HepG2 (cell line): ENCODE data around the gene XPO5. TPM values are rescaled to one million over a fixed set of nuclear protein-coding genes. Genes with fewer than 3 reads are reported as not detected.

ENCODE experiments used
- ARHGAP35 ChIP-seq: sonication (generic); formaldehyde crosslinking; IDR thresholded peaks from 2 replicates; pipeline ENCODE4 v1.9.0; 2022; ENCODE audit warnings: mild to moderate bottlenecking, inconsistent platforms, moderate library complexity, missing genetic modification reagents, borderline replicate concordance
- ATF7-NPFF ChIP-seq: sonication (generic); formaldehyde crosslinking; IDR thresholded peaks from 2 replicates; pipeline ENCODE4 v1.8.1; 2023; ENCODE audit warnings: mild to moderate bottlenecking, low read depth, missing genetic modification reagents, moderate library complexity
- BCLAF1 ChIP-seq: fragments of 450-650 bp; IDR thresholded peaks from 2 replicates; pipeline ENCODE4 v1.6.1; 2017; ENCODE audit warnings: mild to moderate bottlenecking
- CERS6 ChIP-seq: sonication (generic); formaldehyde crosslinking; IDR thresholded peaks from 2 replicates; pipeline ENCODE4 v1.5.0; 2020; ENCODE audit warnings: missing genetic modification reagents
- ELF4 ChIP-seq: sonication (generic); formaldehyde crosslinking; IDR thresholded peaks from 2 replicates; pipeline ENCODE4 v1.5.0; 2020; ENCODE audit warnings: missing genetic modification reagents, mild to moderate bottlenecking, moderate library complexity, borderline replicate concordance
- HDAC6 ChIP-seq: fragments of 200-600 bp; sonication (generic); IDR thresholded peaks from 2 replicates; pipeline ENCODE4 v1.7.0; 2017; ENCODE audit warnings: mild to moderate bottlenecking, antibody characterized with exemption, low read length, low read depth
- HES4 ChIP-seq: sonication (generic); formaldehyde crosslinking; IDR thresholded peaks from 2 replicates; pipeline ENCODE4 v1.9.0; 2021; ENCODE audit warnings: mild to moderate bottlenecking, missing genetic modification reagents, borderline replicate concordance
- HNF1B ChIP-seq: sonication (generic); formaldehyde crosslinking; IDR thresholded peaks from 2 replicates; pipeline ENCODE4 v1.5.1; 2020; ENCODE audit warnings: mild to moderate bottlenecking, moderate library complexity, missing genetic modification reagents
- HNRNPH1 ChIP-seq: fragments of 200-400 bp; formaldehyde crosslinking; optimal IDR thresholded peaks from 2 replicates; pipeline ENCODE3; 2017; ENCODE audit warnings: mild to moderate bottlenecking, low read depth, low read length
- JUND ChIP-seq: sonication (generic); formaldehyde crosslinking; IDR thresholded peaks from 2 replicates; pipeline ENCODE4 v1.8.0; 2022; ENCODE audit warnings: mild to moderate bottlenecking, missing genetic modification reagents
- KDM6A ChIP-seq: IDR thresholded peaks from 2 replicates; pipeline ENCODE4 v1.6.1; 2016; ENCODE audit warnings: low read depth
- NFIC ChIP-seq: IDR thresholded peaks from 2 replicates; pipeline ENCODE4 v1.6.1; 2012; ENCODE audit warnings: mild to moderate bottlenecking, low read length, inconsistent platforms
- NFRKB ChIP-seq: fragments of 450-650 bp; IDR thresholded peaks from 2 replicates; pipeline ENCODE4 v1.6.1; 2017
- PHB2 ChIP-seq: fragments of 450-650 bp; IDR thresholded peaks from 2 replicates; pipeline ENCODE4 v1.6.1; 2018; ENCODE audit not compliant: partially characterized antibody
- POLR2AphosphoS5 ChIP-seq: IDR thresholded peaks from 2 replicates; pipeline ENCODE4 v1.6.1; 2012; ENCODE audit warnings: low read depth, low read length
- RXRA ChIP-seq: sonication (generic); formaldehyde crosslinking; IDR thresholded peaks from 2 replicates; pipeline ENCODE4 v1.5.1; 2020; ENCODE audit warnings: missing genetic modification reagents
- STAT5B ChIP-seq: sonication (generic); formaldehyde crosslinking; IDR thresholded peaks from 2 replicates; pipeline ENCODE4 v1.4.0; 2020; ENCODE audit warnings: missing genetic modification reagents
- TBX3 ChIP-seq: fragments of 450-650 bp; IDR thresholded peaks from 2 replicates; pipeline ENCODE4 v1.6.1; 2017; ENCODE audit warnings: antibody characterized with exemption, mild to moderate bottlenecking, inconsistent platforms, borderline replicate concordance
- USF2 ChIP-seq, 2 experiments: sonication (generic) in 1 of 2; formaldehyde crosslinking in 1 of 2; IDR thresholded peaks; 2 replicates each; pipeline versions ENCODE4 v1.5.1 to v1.6.1; 2011 to 2020; ENCODE audit warnings: borderline replicate concordance in 1 of 2, low read depth in 1 of 2, low read length in 1 of 2, mild to moderate bottlenecking in 1 of 2, missing genetic modification reagents in 1 of 2, moderate library complexity in 1 of 2
- ZNF484 ChIP-seq: sonication (generic); formaldehyde crosslinking; IDR thresholded peaks from 2 replicates; pipeline ENCODE4 v1.5.1; 2020; ENCODE audit warnings: mild to moderate bottlenecking, low read depth, missing genetic modification reagents, borderline replicate concordance
- ZNF549 ChIP-seq: sonication (generic); formaldehyde crosslinking; IDR thresholded peaks from 2 replicates; pipeline ENCODE4 v1.5.0; 2020; ENCODE audit warnings: missing genetic modification reagents
- ZNF589 ChIP-seq: sonication (generic); formaldehyde crosslinking; conservative IDR thresholded peaks from 2 replicates; pipeline ENCODE4 v1.8.0; 2022; ENCODE audit warnings: mild to moderate bottlenecking, moderate library complexity, missing genetic modification reagents
- ZNF776 ChIP-seq: sonication (generic); formaldehyde crosslinking; IDR thresholded peaks from 2 replicates; pipeline ENCODE4 v1.4.0; 2020; ENCODE audit warnings: mild to moderate bottlenecking, missing genetic modification reagents
- ZNF790 ChIP-seq: sonication (generic); formaldehyde crosslinking; IDR thresholded peaks from 2 replicates; pipeline ENCODE4 v1.8.0; 2022; ENCODE audit warnings: missing genetic modification reagents, mild to moderate bottlenecking, borderline replicate concordance
- ZSCAN30 ChIP-seq: sonication (generic); formaldehyde crosslinking; IDR thresholded peaks from 2 replicates; pipeline ENCODE4 v1.5.0; 2020; ENCODE audit warnings: mild to moderate bottlenecking, missing genetic modification reagents
- polyA plus RNA-seq, 8 experiments: library from polyadenylated mRNA; depleted of rRNA in 3 of 8; stranded (reverse) in 7 of 8; unstranded in 1 of 8; fragments of >200 nt; fragmentation: Illumina TruSeq in 4 of 8; extraction: Trizol in 4 of 8; gene quantifications; 2 replicates each; pipeline versions ENCODE4 v1.2.1 to v1.2.3, GENCODE V29; 2011 to 2016; ENCODE audit warnings: low read depth in 4 of 8, missing spikeins in 1 of 8, mixed read lengths in 1 of 8; ENCODE audit not compliant: insufficient read depth in 1 of 8
- total RNA-seq, 5 experiments: library from RNA; depleted of rRNA; stranded (reverse); fragments of >200 nt; fragmentation: Illumina TruSeq; extraction: Trizol; gene quantifications; 2 replicates each; pipeline ENCODE4 v1.2.3, GENCODE V29; 2016; ENCODE audit warnings: low read depth in 1 of 5

XPO5 gene
- total and polyA plus RNA-seq, 2 of the 13 experiments (the other 11 are each of a cell fraction or from before 2014, with no cell fraction given): 52.2 to 68.0 TPM

- TF ChIP-seq USF2 (IDR thresholded peaks at IDR 0.05; ENCODE audit: low read depth, low read length) (no peak), USF2 (CRISPR knock-in tag; IDR thresholded peaks at IDR 0.05; ENCODE audit: borderline replicate concordance) (no peak), JUND (CRISPR knock-in tag) (no peak), ZNF589 (no peak), TBX3 (peak; percentile 80; the same call in 1 of the 2 replicates), KDM6A (CRISPR knock-in tag) (no peak), POLR2AphosphoS5 (no peak), NFRKB (no peak), HES4 (CRISPR knock-in tag) (no peak), ZNF776 (no peak), HNRNPH1 (no peak), STAT5B (CRISPR knock-in tag) (no peak), ARHGAP35 (CRISPR knock-in tag) (no peak), RXRA (CRISPR knock-in tag) (no peak), ELF4 (CRISPR knock-in tag) (no peak), ZNF549 (CRISPR knock-in tag) (peak; percentile 93), ATF7-NPFF (no peak), NFIC (no peak), BCLAF1 (no peak), ZNF484 (CRISPR knock-in tag) (no peak), ZNF790 (no peak), CERS6 (CRISPR knock-in tag) (no peak), HDAC6 (no peak), PHB2 (no peak), HNF1B (CRISPR knock-in tag) (peak; percentile 36; the same call in 1 of the 2 replicates), ZSCAN30 (CRISPR knock-in tag) (no peak)
These were observed 82.0 kb downstream of the XPO5 start (continued) for GRCh38 chr6:43493833-43494232.
